DMS79 treated with DMSO at 0.1 percent for 48 hours (cell line): ENCODE results near the gene PFDN2.
A peak's percentile ranks its signal among the peaks of the same experiment; 100 is the strongest.

Experiments used
- DNase-seq: peaks from one replicate; lab custom pipeline; 2025; lab: John Stamatoyannopoulos, UW

PFDN2 gene

GRCh38 chr1:161099090-161099802 lies 18.6 kb downstream of the PFDN2 start:
- no peak for DNase-seq

- peak; percentile 81 for DNase-seq
These were observed 19.4 kb downstream of the PFDN2 start, which contains the start of gene KLHDC9 for GRCh38 chr1:161098210-161099068. Gene KLHDC9 (plus strand): TSS chr1:161098361. CDS start chr1:161098536, 175 bp downstream.

DNA sequence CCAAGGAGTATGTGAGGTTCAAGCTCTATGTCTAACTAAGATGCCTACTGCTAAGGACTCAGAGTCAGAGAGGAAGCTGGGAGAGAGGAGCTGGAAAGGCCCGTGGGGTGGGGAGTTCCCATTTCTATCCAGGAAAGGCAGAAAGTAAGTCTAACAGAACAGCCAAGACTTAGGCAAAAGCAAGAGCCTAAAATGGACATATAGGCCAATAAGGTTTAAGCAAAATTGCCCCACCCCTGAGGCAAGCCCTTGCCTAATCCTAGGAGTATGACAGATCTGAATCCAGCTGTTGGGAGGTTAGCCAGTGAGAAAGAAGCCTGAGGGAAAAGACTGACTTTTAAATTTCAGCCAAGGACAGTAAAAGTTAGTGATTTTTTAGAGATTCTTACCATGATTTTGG lies 21.3 kb downstream of the PFDN2 start:
- DNase-seq: no peak

GRCh38 chr1:161096015-161096414 lies 21.8 kb downstream of the PFDN2 start:
- DNase-seq: no peak

GRCh38 chr1:161095230-161095629 lies 22.6 kb downstream of the PFDN2 start:
- no peak for DNase-seq

- DNase-seq: no peak
These were observed 23.4 kb downstream of the PFDN2 start for GRCh38 chr1:161094481-161094880.

DNA sequence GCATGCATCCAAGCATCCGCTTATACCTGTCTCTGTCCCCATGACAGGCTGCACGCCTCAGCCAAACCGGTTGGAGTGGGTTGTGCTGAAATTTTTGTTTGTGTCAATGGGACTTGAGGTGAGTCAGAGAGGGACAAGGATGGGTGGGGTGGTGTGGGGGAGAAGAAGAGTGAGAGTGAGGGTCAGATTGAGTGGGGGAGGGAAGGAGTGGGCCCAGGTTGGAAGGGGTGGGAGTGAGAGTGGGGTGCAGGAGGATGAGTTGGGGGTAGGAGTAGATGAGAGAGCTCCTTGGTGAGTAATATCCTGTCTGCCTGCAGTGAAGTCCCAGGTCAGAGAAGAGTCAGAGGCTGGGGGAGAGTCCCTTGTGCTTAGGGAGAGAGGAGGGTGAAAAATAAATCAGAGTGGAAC lies 25.2 kb downstream of the PFDN2 start:
- DNase-seq: no peak

DNA sequence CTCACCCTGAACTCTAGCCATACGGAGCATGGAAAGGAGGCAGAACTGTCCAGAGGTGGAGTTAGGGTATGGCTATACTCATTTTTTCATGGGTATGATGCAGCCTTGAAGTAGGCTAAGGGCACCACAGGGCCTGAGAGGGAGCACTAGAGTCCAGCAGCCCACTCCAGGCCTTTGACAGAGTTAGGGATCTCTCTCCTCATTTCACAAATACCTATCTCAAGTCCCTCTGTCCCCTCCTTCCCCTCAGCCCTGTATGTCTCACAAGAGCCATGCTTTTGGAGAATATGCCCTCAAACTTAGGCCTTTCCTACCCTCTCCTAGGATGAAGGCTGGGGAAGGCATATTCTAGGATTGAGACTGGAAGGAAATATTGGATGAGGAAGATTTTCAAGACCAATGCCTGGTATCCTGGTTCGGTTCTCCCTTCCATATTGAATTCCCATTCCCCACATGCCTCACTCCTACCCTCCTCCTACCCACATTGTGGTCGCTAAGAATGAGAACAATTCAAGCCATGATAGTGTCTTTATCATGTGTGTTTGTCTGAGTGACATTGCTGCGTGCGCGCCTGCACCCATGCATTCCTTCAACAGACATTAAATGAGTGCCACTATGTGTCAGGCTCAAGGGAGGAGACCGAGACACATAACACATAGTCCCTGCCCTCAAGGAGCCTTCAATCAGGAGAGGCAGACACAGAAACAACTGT lies 25.9 kb downstream of the PFDN2 start:
- no peak for DNase-seq

- DNase-seq: no peak
These were observed 26.7 kb downstream of the PFDN2 start for GRCh38 chr1:161091093-161091492.

DNA sequence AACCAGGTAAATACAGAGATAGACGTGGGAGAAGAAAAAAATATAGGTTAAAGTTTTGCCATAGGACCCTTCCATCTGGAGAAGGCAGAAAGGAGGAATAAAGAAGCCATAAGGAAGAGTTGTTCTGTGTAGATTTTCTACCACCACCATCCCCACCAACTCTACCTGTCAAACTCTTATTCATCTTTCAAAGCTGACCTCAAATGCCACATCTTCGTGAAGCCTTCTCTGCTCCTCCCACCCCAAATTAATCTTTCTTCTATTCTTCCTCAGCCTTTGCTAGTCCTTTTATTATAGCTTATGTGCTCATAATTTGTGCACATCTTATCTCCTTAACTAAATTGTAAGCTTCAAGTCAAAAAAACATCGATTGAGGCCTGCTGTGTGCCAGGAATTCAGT lies 27.2 kb downstream of the PFDN2 start:
- no peak for DNase-seq

- no peak for DNase-seq
These were observed 27.9 kb downstream of the PFDN2 start for GRCh38 chr1:161089938-161090337.

DNA sequence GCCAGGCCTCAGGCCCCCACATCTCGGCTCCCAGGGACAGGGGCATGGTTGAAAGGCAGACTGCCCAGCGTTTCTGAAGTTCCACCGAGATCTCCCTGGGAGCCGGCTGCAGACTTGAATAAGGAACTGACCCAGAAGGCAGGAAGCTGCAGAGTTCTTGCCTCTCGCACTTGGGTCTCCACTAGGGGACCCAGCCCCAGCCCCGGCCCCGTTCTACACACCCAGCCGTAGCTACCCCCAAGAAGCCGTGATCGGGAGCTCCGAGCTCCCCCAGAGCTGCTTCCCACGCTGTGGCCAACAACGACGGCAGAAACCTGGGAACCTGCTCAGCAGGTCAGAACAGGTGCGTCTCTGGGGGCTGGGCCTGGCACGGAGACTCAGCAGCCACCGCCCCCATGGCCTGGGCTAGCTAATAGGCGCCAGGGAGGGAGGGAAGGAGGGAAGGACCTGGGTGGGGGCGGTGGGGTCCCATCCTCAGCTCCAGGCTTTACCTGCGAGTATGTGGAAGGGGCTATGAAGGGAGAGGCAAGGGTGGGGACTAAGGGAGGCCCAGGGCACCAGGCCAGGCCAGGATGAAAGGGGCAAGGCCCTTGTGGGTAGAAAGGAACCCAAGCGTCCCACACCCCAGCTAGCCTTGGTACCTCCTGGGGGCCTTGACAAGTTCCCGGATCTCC lies 28.4 kb downstream of the PFDN2 start, which contains the start of gene NECTIN4:
Gene NECTIN4, minus strand, starts transcription at position 308 of the 674 bp plus-strand sequence. Its CDS starts 262 bp downstream, at position 46.
- DNase-seq: peak; percentile 44

DNA sequence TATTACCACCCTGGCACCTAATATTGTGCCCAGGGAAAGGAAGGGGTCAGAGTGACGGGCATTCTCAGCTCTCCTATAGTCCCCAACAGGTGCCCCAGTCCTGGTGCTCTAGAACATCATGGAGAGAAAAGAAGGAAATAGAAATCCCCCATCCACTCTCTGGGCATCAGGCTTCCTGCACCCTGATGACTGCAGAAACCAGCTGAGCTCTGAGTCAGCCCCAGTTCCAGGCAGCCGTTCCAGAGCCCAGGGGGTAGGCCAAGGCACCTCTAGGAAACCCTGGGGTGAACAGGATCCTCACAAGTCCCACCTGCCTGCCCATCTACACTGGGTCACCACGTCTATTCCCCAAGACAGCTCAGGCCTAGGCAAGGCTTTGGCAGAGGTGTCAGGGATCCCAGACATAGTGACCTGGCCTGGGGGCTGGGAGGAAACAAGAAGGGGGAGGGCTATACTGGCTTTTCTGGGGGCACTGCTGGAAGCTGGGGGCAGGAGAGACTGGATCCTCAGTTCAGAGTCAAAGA lies 29.2 kb downstream of the PFDN2 start:
- no peak for DNase-seq

DNA sequence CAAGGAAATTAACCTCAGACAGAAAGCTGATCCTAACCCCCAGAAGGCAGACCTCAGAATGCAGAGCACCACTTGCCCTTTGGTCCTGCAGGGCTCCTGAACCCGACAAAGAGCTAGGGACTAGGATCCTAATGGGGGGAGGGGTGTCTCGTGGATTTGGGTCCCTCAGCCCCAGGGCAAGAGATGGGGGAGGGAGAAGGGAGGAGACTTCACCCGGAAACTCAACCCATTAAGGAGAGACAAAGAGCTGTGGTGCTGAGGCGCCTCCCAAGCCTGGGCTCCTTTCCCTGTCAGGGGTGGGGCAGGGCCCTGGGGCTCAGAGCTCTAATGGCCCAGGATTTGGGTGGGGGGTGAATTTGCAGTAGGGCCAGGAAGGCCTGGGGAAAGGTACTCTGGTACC lies 31.4 kb downstream of the PFDN2 start:
- no peak for DNase-seq

- DNase-seq: no peak
These were observed 32.7 kb downstream of the PFDN2 start for GRCh38 chr1:161085165-161085564.

DNA sequence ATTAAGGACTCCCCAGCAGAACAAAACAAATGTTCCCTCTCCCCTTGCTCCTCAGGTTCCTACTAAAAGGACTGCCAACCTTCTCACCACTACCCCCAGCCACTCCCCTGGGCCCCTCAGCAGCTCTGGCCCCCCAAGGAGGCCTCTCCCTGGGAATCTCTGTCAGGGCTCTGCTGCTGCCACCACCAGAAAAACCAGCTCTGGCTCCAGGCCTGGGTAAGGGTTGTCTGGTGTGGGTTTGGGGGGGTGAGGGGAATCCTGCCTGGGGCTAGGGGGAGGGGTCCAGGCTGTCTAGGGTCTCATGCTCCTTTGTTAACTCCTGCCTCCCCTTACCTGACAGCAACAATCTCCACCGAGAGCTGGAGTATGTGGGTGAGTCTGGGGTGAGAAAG lies 33.2 kb downstream of the PFDN2 start:
- no peak for DNase-seq

DNA sequence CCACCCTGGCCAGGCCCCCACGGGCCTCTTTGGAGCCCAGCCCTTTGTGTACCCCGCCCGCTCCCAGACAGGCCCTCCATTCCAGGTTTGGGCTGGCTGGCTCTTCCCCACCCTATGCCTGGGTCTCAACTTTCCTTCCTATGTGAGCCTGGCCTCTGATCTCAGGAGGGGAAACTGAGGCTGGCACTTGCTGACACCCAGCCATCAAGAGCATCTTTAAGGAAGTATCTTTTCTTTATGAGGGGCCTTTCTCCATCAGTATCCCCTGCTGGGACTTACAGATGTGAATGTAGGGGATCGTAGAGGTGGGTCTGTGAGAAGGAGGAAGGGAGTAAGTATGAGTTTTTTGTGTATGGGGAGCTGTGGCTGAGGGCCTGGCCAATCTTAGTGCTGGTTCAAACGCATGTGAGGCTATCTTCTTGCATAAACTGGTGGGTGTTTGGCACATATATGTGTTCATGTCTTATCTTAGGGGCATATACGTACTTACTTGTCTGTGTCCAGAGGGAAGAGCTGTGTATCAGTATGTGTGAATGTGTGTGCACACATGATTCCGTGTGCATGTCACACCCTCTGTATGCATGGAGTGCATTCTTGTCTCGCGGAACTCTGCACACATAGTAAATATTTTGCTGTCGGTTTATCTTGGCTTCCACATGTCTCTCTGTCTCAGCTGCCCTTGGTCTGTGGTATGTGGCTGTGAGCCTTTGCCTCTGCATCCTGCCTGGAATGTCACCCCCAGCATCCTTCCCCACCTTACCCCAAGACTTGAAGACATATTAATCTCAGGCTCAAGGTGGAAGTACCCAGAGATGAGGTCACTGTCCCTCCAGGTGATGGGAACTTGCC lies 33.9 kb downstream of the PFDN2 start:
- DNase-seq: no peak

GRCh38 chr1:161082996-161083747 lies 34.7 kb downstream of the PFDN2 start:
- DNase-seq: no peak

GRCh38 chr1:161082483-161082882 lies 35.4 kb downstream of the PFDN2 start:
- no peak for DNase-seq

- DNase-seq: no peak
These were observed 36.3 kb downstream of the PFDN2 start for GRCh38 chr1:161081519-161081918.
